Coronary artery (tissue), 2 donors: ENCODE data around the gene ZNF438.

ENCODE experiments used
- DNase-seq: peaks from one replicate; pipeline ENCODE4 v3.0.0-alpha.2; 2017; ENCODE audit warnings: low spot score
- H3K27ac ChIP-seq, 2 donors: fragments of 200-600 bp; sonication (generic); one replicate each; pipeline ENCODE4 v1.5.1; 2016 to 2019
- H3K4me3 ChIP-seq: fragments of 200-600 bp; sonication (generic); 2 replicates; pipeline ENCODE4 v1.5.1; 2016; ENCODE audit warnings: mild to moderate bottlenecking, moderate library complexity
- TF ChIP-seq, protein P1 (sequence below): fragments of 200-600 bp; sonication (generic); IDR thresholded peaks from one replicate; pipeline ENCODE4 v1.5.1; 2019; ENCODE audit warnings: antibody characterized with exemption

Gene ZNF438

DNA sequence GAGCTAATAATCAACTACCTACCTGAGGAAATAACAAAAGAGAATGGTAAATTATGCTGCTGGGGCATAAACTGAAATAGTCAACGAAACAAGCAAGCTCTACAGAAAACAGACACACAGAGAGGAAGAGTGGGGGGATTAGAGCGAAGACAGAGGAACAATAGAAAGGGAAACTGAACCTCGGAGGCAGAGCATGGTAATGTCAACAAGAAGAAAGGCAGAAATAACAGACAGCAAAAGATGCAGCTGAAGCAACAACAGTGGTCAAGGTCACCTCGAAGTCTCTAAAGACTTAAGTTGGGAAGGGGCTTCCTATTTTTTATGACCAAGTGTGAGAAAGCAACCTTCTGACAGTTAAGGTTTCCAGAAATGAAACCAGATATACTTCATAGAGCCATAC, 177.0 kb downstream of the ZNF438 start:
- H3K27ac ChIP-seq, result no peak overlapping the region
- no peak for DNase-seq

GRCh38 chr10:30853066-30853465, 178.6 kb downstream of the ZNF438 start:
- Histone ChIP-seq H3K27ac (no peak overlapping the region), H3K4me3 (no peak overlapping the region)
- DNase-seq, result no peak
- TF ChIP-seq, protein P1, sequence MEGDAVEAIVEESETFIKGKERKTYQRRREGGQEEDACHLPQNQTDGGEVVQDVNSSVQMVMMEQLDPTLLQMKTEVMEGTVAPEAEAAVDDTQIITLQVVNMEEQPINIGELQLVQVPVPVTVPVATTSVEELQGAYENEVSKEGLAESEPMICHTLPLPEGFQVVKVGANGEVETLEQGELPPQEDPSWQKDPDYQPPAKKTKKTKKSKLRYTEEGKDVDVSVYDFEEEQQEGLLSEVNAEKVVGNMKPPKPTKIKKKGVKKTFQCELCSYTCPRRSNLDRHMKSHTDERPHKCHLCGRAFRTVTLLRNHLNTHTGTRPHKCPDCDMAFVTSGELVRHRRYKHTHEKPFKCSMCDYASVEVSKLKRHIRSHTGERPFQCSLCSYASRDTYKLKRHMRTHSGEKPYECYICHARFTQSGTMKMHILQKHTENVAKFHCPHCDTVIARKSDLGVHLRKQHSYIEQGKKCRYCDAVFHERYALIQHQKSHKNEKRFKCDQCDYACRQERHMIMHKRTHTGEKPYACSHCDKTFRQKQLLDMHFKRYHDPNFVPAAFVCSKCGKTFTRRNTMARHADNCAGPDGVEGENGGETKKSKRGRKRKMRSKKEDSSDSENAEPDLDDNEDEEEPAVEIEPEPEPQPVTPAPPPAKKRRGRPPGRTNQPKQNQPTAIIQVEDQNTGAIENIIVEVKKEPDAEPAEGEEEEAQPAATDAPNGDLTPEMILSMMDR, result no peak

More for the DNA sequence above, 177.0 kb downstream of the ZNF438 start:
- H3K4me3 ChIP-seq, result no peak overlapping the region
- TF ChIP-seq, protein P1, result no peak

DNA sequence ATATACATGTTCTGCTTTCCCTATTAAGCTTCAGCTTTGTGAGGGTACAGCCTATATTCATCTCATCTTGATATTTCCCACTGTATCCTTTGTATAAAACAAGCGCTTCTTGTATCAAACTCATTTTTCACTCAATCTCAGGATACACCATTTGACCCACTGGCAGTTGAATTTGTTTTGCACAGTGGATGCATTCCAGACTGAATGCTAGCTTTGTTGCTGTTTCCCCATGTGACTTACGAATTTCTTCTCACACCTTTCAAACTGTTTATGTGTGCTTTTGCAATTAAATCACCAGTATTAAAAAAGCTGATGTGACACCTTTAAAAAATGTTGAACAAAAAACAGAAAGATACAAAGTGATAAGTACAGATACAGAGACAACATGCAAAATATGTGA, 180.9 kb downstream of the ZNF438 start:
- Histone ChIP-seq H3K4me3 (no peak overlapping the region), H3K27ac (no peak overlapping the region)
- no peak for DNase-seq
- TF ChIP-seq, protein P1, result no peak

- Histone ChIP-seq H3K4me3 (no peak overlapping the region), H3K27ac (no peak overlapping the region)
- TF ChIP-seq, protein P1, result no peak
- no peak for DNase-seq
Measured at GRCh38 chr10:30849231-30850035, 182.2 kb downstream of the ZNF438 start.

GRCh38 chr10:30848396-30849032, 183.2 kb downstream of the ZNF438 start:
- Histone ChIP-seq H3K4me3 (no peak overlapping the region), H3K27ac (no peak overlapping the region)
- no peak for DNase-seq
- TF ChIP-seq, protein P1, result no peak

DNA sequence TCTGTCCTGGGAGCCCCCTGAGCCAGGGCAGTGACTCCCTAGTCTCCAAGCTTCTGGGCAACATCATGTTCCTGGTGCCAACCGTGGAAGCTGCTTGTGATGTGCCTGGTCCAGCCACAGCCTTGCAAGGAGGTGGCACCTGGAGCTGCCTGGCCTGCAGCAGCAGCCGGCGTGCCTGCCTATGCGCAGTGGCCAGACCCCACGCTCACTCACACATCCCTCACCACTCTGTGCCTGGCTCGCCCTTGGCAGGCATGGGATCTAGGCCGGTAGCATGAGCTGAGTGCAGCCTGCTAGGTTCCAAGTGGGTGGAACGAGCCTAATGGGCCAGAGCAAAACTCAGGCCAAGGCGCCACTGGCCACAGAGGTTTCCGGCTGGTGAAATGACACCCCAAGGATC, 184.0 kb downstream of the ZNF438 start:
- H3K4me3 ChIP-seq, result no peak overlapping the region
- no peak for DNase-seq
- no peak overlapping the region for H3K27ac ChIP-seq
- TF ChIP-seq, protein P1, result no peak

- H3K4me3 ChIP-seq, result no peak overlapping the region
- TF ChIP-seq, protein P1, result no peak
- DNase-seq, result no peak
- no peak overlapping the region for H3K27ac ChIP-seq
Measured at GRCh38 chr10:30847199-30847598, 184.5 kb downstream of the ZNF438 start.
